GM19035 (cell line): ENCODE data around the gene HAO2.

Experiments used
- ATAC-seq: cut with Tn5 transposase; IDR thresholded peaks from one replicate; pipeline ENCODE4 v1.9.1; 2021; ENCODE audit not compliant: unreplicated experiment

Gene HAO2

GRCh38 chr1:119431836-119432235 is 63.3 kb downstream of the HAO2 start:
- no peak for ATAC-seq

DNA sequence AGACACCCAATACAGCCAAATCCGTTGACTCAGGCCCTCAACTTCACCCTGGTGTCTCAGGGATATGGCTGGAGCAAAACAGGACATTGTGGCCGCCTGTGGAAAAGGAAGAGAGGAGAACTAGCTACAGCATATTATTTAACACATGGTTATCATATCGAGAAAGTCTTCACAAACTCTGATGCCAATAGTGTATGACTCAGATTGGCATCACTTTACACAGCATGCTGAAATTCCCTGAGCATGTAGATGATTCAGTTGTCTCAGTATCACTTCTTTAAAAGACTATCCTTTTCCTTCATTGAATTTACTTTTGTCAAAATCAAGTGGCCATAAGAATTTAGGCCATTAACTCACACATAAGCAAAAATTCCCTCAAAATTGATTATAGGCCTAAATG is 66.5 kb downstream of the HAO2 start:
- no peak for ATAC-seq

DNA sequence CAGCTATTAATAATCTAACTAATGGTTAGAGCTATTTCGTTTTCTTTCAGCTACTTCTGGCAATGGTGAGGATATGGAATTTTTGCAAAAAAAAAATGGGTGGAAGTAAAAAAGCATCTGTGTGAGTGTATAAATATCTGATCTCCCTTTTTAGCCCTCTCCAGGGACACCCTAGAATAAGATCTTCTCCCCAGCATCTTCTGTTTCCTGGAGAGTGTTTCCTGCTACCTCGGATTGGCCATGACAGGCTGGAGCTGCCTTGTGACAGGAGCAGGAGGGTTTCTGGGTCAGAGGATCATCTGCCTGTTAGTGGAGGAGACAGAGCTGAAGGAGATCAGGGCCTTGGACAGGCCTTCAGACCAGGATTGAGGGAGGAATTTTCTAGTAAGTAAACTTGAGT is 70.2 kb downstream of the HAO2 start:
- no peak for ATAC-seq

DNA sequence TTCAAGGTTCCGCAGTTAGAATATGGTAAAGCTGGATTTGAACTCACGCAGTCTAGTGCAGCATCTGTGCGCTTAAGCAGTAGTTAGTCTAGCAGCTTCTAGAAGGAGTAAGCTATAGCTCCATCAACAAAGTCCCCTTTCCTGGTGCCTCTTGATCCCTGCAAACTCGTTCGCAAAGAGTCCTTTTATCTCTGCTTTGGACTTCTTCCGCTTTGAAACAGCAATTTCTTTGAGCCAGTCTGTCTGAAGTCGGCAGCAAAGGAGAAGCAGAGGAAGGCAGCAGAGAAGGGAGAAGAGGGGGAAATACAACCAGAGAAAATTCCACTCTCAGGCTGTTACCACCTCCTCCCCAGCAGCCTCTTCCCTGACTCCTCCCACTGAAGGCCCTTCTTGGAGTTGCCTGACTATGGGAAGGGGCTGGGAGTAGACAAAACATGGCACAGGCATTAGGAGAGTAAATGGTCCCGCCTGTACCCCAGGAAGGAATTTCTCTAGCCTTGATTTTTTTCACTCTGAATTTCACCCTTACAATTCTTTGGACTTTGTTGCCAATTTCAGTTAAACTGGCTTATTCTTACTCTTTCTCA is 72.2 kb downstream of the HAO2 start:
- ATAC-seq: no peak

GRCh38 chr1:119442756-119443155 is 74.2 kb downstream of the HAO2 start:
- ATAC-seq: no peak
